ENCODE measurements around the gene CRISPLD2. TPM values are rescaled to one million over a fixed set of nuclear protein-coding genes. Genes with fewer than 3 reads are reported as not detected.

CRISPLD2 gene
- total RNA-seq, 2 experiments from 2014 or later: 2.0 to 2.6 TPM

DNA sequence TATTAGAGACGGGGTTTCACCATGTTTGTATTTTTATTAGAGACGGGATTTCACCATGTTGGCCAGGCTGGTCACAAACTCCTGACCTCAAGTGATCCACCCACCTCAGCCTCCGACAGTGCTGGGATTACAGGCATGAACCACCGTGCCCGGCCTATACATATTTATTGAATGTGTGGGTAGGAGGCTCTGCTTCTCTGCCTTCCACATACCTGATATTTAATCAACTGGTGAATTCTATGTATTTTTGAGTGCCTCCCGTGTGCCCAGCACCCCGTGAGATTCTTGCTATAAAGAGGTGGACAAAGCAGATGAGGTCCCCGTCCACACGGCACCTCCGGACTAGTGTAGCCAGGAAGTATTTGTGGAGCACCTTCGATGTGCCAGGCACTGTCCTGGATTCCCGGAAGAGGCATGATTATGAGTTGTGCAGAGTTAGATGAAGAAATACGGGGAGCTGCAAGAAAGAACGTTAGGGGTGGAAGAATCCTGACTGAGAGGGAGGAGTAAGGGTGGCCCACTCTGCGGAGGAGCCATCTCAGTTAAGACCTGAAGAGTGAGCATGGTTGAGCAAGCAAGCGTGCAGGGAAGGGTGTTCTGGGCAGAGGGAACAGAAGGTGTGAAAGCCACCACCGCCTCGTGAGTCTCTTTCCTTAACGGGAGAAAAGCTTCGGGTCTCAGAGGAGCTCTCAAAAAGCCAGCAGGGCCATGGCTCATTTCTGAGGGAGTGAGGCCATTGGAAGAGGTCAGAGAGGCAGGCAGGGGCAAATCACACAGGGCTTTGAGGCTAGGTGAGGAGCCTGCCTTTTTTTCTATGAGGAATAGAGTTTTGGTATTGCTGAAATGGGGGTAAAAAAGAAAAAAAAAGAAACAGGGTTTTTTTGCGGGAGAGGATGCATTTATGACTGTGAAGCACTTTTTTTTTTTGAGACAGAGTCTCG is 21.2 kb downstream of the CRISPLD2 start:
- no peaks in the 10 kb centered on the region for H3K36me3 Mint-ChIP-seq (ENCODE audit: low read depth)

DNA sequence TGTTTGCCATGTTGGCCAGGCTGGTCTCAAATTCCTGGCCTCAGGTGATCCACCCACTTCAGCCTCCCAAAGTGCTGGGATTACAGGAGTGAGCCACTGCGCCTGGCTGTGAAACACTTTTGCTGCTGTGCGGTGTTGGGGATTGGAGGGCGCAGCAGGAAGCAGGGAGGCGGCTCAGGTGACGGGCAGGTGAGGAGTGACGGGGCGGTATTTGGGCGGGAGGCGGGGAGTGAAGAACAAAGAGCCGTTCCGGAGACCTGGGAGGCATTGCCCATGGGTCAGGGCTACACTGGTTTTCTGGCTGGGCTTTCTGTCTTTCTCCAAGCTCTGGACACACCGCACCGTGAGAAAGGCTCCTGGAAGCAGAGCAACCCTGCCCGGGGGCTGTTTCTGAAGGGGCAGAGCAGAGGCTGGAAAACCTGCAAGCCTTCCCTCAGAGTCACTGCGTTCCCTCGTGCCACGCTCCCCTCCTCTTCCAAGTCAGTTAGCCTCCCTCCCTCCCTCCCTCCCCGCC is 22.1 kb downstream of the CRISPLD2 start:
- Mint-ChIP-seq H3K36me3 (ENCODE audit: low read depth) (no peaks in the 10 kb centered on the region), H3K4me3 (no peak overlapping the region), H3K27ac (no peak overlapping the region)

More for the DNA sequence above, 21.2 kb downstream of the CRISPLD2 start:
- Histone ChIP-seq H3K36me3 (ENCODE audit: insufficient read depth, low read length) (no peaks in the 10 kb centered on the region), H3K27ac (ENCODE audit: low read depth in 1 of 2, low read length in 2 of 2) (no peak overlapping the region), H3K4me3 (ENCODE audit: low read length) (no peak overlapping the region), H3K9me3 (ENCODE audit: control insufficient read depth in 1 of 2, insufficient read depth in 1 of 2, low read length in 2 of 2) (peaks cover 0 to 4% of the 10 kb centered on the region in 2 experiments), H3K4me1 (ENCODE audit: insufficient read depth, low read length) (peaks cover 3% of the 10 kb centered on the region), H3K27me3 (ENCODE audit: control insufficient read depth in 1 of 2, insufficient read depth in 2 of 2, low read length in 2 of 2) (peaks cover 5 to 9% of the 10 kb centered on the region in 2 experiments)
- POLR2A ChIA-PET: no interaction called here
- DNase-seq: no peak
- Mint-ChIP-seq H3K27ac (no peak overlapping the region), H3K4me3 (no peak overlapping the region), H3K9me3 (no peaks in the 10 kb centered on the region), H3K4me1 (ENCODE audit: low read depth) (no peaks in the 10 kb centered on the region), H3K27me3 (peaks cover 34% of the 10 kb centered on the region)
- ATAC-seq (ENCODE audit: poor library complexity): no peak
- intact Hi-C loops (cut with DNase I, micrococcal nuclease): no loop called here
- TF ChIP-seq, protein P1, sequence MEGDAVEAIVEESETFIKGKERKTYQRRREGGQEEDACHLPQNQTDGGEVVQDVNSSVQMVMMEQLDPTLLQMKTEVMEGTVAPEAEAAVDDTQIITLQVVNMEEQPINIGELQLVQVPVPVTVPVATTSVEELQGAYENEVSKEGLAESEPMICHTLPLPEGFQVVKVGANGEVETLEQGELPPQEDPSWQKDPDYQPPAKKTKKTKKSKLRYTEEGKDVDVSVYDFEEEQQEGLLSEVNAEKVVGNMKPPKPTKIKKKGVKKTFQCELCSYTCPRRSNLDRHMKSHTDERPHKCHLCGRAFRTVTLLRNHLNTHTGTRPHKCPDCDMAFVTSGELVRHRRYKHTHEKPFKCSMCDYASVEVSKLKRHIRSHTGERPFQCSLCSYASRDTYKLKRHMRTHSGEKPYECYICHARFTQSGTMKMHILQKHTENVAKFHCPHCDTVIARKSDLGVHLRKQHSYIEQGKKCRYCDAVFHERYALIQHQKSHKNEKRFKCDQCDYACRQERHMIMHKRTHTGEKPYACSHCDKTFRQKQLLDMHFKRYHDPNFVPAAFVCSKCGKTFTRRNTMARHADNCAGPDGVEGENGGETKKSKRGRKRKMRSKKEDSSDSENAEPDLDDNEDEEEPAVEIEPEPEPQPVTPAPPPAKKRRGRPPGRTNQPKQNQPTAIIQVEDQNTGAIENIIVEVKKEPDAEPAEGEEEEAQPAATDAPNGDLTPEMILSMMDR (IDR thresholded peaks at IDR 0.05): no peak
- CTCF ChIA-PET: no interaction called here

DNA sequence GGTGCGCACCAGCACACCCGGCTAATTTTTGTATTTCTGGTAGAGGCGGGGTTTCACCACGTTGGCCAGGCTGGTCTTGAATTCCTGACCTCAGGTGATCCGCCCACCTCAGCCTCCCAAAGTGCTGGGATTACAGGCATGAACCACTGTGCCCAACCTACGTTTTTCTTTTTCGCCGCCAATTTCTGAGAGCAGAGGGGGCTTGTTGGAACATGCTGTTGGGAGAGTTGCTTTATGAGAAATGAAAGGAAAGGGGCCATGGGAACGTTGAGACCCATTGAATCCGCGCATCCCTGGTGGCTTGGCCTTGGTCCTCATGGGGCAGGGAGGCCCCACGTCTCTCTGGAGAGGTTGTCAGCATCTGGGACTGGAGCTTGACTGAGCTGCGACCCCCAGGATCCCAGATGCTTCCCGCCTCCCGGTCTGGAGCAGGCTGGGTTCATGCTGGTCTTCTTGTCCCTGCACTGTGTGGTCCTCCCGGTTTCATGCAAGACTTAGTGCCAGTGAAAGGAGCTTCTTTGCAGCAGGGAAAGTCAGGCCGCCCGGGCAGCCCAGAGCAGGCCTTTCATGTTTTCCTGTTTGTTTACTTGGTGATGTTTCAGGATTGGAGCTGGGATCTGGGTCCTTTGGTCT is 22.8 kb downstream of the CRISPLD2 start:
- no peaks in the 10 kb centered on the region for H3K36me3 ChIP-seq (ENCODE audit: insufficient read depth, low read length)
- no peak overlapping the region for H3K4me3 Mint-ChIP-seq
- H3K36me3 Mint-ChIP-seq (ENCODE audit: low read depth): no peaks in the 10 kb centered on the region
- DNase-seq (no peak), ATAC-seq (ENCODE audit: poor library complexity) (no peak)
- peaks cover 41% of the 10 kb centered on the region for H3K27me3 Mint-ChIP-seq
- H3K4me3 ChIP-seq (ENCODE audit: low read length): no peak overlapping the region
- H3K27ac Mint-ChIP-seq: no peak overlapping the region
- intact Hi-C loops (cut with DNase I, micrococcal nuclease): no loop called here
- H3K27ac ChIP-seq (ENCODE audit: low read depth in 1 of 2, low read length in 2 of 2): no peak overlapping the region
- CTCF ChIA-PET: no interaction called here
- TF ChIP-seq, protein P1 (IDR thresholded peaks at IDR 0.05): no peak
- no peaks in the 10 kb centered on the region for H3K9me3 Mint-ChIP-seq
- POLR2A ChIA-PET: no interaction called here
- no peaks in the 10 kb centered on the region for H3K4me1 Mint-ChIP-seq (ENCODE audit: low read depth)
- peaks cover 0 to 4% of the 10 kb centered on the region in 2 experiments for H3K9me3 ChIP-seq (ENCODE audit: control insufficient read depth in 1 of 2, insufficient read depth in 1 of 2, low read length in 2 of 2)
- H3K4me1 ChIP-seq (ENCODE audit: insufficient read depth, low read length): peaks cover 3% of the 10 kb centered on the region
- H3K27me3 ChIP-seq (ENCODE audit: control insufficient read depth in 1 of 2, insufficient read depth in 2 of 2, low read length in 2 of 2): peaks cover 5 to 6% of the 10 kb centered on the region in 2 experiments

More for the DNA sequence above, 22.1 kb downstream of the CRISPLD2 start:
- ATAC-seq (ENCODE audit: poor library complexity) (no peak), DNase-seq (peak in 1 of 14 experiments; percentile 6)
- Mint-ChIP-seq H3K27me3 (peaks cover 39% of the 10 kb centered on the region), H3K9me3 (no peaks in the 10 kb centered on the region), H3K4me1 (ENCODE audit: low read depth) (no peaks in the 10 kb centered on the region)
- Histone ChIP-seq H3K36me3 (ENCODE audit: insufficient read depth, low read length) (no peaks in the 10 kb centered on the region), H3K27me3 (ENCODE audit: control insufficient read depth in 1 of 2, insufficient read depth in 2 of 2, low read length in 2 of 2) (peaks cover 5 to 6% of the 10 kb centered on the region in 2 experiments), H3K4me3 (ENCODE audit: low read length) (no peak overlapping the region), H3K4me1 (ENCODE audit: insufficient read depth, low read length) (peaks cover 3% of the 10 kb centered on the region), H3K27ac (ENCODE audit: low read depth in 1 of 2, low read length in 2 of 2) (no peak overlapping the region), H3K9me3 (ENCODE audit: control insufficient read depth in 1 of 2, insufficient read depth in 1 of 2, low read length in 2 of 2) (peaks cover 0 to 4% of the 10 kb centered on the region in 2 experiments)
- intact Hi-C loops (cut with DNase I, micrococcal nuclease): no loop called here
- POLR2A ChIA-PET: no interaction called here
- CTCF ChIA-PET: no interaction called here
- TF ChIP-seq, protein P1 (IDR thresholded peaks at IDR 0.05): no peak
